Hindlimb muscle (tissue), 1 donor: ENCODE results near the gene MCF2L. TPM values are rescaled to one million over a fixed set of nuclear protein-coding genes. Genes with fewer than 3 reads are reported as not detected.
"Not testable (repeated sequence)": the region's sequence is repeated elsewhere in the genome, so short reads cannot be mapped to it uniquely, and the experiment has no call there.

Experiments used
- DNase-seq: peaks from one replicate; pipeline ENCODE4 v3.0.0-alpha.2; 2013
- polyA plus RNA-seq: library from polyadenylated mRNA; unstranded; fragments of 120-200 nt; gene quantifications from one replicate; pipeline ENCODE4 v1.2.1, GENCODE V29; 2013; ENCODE audit not compliant: insufficient read length

MCF2L gene
- polyA plus RNA-seq, 1 donor = 23.3 TPM

DNA sequence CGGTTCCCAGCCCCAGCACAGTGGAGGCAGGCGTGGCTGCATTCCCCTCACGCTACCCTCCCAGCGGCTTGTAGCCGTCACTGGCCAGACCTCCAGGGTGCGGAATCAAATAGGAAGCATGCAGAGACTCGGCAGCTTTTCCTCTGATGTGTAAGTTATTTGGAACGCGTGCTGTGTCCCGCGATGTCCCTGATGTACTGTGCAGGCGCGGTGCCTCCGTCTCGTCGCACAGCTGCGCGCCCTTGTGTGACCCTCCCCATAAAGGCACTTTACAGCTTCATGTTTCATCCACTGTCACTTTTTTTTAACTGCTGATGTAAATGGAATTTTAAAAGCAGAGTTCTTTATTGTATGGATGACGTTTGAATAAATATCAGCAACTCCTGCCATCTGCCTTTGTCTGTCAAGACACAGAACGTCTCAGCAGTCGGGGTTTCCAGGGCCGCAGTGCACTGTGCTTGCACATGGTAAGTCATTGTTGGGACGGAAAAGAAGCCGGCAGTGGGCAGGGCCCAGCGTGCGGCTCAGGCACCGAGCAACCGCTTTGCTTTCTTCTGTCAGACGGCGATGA is 129.2 kb downstream of the MCF2L start:
- peak; percentile 72 for DNase-seq

DNA sequence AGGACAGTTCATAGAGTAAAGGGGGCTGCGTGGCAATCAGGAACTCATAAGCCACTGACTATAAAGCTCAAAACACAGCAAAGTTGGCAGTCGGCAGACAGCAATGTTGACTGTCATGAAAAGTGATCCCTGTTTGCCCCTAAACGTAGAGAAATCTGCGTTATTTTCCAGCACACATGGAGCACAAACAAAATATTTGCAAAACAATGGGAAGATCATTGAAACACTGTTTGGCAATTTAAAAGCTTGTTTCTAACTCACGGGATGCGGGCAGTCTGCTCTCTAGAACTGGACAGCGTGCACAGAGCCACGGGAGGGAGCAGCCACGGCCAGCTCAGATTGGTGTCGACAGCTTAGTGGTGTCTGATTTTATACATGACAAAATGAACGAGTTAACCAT is 130.1 kb downstream of the MCF2L start:
- no peak for DNase-seq

DNA sequence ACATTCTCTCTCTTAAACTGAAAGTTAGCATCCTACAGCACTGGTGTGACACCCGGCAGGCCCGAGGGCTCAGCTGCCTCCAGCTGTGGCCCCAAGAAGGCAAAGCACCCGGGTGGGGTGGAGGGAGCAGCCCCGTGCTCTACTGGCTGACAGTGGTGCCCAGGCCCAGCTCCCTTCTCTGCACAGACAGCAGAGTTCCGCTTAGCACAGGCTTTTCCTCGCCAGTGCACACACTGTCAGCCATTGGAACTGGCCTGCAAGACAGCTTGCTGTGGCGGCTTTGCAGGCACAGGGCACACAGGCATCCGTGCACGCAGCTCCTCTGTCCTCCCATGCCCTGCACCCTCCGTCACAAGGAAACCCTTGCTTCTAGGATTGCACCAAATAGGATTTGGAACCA is 133.3 kb downstream of the MCF2L start:
- not testable (repeated sequence) for DNase-seq

DNA sequence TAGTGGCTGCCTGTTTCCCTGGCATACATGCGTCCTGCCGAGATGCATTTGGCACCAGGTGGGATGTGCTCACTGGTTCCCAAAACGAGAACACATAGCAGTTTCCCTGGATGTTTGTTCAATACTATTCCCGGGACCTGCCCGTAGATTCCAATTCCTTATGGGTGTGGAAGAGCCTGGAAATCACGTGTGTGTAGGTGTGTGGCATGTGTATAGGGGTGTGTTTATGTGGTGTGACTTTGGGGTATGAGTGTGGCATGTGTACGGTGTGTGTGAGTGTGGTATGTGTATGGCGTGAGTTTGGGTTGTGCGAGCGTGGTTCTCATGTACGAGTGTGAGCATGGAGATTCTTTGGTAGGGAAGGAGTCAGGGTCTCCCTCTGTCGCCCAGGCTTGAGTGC is 133.7 kb downstream of the MCF2L start:
- DNase-seq = no peak

DNA sequence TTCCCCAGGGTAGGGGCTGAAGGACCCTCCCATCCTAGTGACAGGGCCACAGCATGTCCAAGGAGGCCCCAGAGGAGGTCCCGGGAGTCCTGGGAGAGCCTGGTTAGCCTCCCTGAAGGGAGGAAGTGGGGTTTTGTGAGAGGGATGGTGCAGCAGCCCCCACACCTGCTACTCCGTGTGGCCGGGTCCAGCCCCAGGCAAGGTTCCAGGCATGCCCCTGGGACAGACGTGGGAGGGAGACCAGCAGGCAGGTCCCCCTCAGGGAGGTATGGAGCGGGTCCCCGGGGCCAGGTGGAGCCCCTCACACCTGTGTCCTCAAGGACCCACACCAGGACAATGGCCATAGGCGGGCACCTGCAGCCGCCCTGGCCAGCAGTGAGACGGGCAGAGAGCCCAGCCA is 134.6 kb downstream of the MCF2L start:
- no peak for DNase-seq

DNA sequence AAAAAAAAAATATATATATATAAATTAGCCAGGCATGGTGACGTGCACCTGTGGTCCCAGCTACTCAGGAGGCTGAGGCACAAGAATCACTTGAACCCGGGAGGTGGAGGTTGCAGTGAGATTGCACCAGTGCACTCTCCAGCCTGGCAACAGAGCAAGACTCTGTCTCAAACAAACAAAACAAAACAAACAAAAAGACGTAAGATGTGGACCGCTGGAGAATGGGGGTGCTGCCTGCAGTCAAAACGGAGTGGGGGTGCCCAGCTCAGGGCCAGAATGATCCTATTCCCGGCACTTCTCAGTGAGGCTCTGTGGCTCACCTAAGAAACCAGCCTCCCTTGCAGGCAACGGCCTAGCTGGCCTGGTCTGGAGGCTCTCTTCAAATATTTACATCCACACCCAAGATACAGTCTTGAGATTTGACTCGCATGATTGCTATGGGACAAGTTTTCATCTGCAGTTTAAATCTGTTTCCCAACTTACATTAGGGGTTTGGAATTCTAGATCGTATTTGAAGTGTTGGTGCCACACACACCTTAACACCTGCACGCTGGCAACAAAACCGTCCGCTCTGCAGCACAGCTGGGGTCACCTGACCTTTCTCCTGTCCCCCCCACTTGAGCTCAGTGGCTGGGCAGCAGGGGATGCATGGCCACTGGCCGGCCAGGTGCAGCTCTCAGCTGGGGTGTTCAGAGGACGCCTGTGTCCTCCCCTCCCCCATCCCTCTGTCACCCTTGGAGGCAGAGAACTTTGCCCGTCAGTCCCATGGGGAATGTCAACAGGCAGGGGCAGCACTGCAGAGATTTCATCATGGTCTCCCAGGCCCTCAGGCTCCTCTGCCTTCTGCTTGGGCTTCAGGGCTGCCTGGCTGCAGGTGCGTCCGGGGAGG is 136.3 kb downstream of the MCF2L start, which contains the start of gene F7:
TSS of gene F7 (plus strand) at position 760 of the 889 bp plus-strand sequence. CDS start at position 811, 51 bp downstream.
- no peak for DNase-seq

DNA sequence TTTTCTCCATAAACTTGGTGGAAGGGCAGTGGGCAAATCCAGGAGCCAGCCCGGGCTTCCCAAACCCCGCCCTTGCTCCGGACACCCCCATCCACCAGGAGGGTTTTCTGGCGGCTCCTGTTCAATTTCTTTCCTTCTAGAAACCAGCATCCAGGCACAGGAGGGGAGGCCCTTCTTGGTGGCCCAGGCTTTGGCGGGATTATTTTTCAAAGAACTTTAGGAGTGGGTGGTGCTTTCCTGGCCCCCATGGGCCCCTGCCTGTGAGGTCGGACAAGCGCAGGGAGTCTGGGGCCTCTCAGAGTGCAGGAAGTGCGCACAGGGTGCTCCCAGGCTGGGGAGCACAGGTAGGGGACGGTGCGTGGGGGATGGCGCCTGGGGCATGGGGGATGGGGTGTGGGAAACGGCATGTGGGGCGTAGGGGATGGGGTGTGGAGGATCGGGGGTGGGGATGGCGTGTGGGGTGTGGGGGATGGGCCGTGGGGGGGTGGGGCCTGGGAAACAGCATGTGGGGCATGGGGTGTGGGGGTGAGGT is 137.0 kb downstream of the MCF2L start:
- no peak for DNase-seq

DNA sequence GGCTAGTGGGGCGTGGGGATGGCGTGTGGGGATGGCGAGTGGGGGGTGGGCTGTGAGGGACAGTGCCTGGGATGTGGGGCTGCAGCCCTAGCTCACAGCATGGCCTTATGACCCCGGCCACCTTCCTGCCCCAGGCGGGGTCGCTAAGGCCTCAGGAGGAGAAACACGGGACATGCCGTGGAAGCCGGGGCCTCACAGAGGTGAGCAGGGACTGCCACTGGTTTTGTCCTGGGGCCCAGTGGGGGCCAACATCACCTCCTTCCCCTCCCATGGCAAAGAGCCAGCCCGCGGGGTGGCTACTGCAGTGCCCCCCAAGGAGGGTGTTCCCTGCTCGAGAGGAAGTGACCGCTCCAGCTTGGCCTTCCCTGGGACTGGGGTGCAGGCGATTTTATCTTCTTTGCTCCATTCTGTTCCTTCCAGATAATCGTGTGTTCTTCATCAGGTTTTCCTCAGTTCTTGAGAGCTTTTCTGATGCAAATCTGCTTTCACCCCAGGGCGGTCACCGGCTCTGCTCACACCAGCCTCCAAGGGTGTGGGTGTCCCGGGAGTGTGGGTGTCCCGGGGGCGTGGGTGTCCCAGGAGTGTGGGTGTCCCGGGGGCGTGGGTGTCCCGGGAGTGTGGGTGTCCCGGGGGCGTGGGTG is 137.8 kb downstream of the MCF2L start:
- no peak for DNase-seq

DNA sequence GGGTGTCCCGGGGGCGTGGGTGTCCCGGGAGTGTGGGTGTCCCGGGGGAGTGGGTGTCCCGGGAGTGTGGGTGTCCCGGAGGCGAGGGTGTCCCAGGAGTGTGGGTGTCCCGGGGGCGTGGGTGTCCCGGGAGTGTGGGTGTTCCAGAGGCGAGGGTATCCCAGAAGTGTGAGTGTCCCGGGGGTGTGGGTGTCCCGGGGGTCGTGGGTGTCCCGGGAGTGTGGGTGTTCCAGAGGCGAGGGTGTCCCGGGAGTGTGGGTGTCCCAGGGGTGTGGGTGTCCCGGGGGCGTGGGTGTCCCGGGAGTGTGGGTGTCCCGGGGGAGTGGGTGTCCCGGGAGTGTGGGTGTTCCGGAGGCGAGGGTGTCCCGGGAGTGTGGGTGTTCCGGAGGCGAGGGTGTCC is 139.5 kb downstream of the MCF2L start:
- DNase-seq = not testable (repeated sequence)

DNA sequence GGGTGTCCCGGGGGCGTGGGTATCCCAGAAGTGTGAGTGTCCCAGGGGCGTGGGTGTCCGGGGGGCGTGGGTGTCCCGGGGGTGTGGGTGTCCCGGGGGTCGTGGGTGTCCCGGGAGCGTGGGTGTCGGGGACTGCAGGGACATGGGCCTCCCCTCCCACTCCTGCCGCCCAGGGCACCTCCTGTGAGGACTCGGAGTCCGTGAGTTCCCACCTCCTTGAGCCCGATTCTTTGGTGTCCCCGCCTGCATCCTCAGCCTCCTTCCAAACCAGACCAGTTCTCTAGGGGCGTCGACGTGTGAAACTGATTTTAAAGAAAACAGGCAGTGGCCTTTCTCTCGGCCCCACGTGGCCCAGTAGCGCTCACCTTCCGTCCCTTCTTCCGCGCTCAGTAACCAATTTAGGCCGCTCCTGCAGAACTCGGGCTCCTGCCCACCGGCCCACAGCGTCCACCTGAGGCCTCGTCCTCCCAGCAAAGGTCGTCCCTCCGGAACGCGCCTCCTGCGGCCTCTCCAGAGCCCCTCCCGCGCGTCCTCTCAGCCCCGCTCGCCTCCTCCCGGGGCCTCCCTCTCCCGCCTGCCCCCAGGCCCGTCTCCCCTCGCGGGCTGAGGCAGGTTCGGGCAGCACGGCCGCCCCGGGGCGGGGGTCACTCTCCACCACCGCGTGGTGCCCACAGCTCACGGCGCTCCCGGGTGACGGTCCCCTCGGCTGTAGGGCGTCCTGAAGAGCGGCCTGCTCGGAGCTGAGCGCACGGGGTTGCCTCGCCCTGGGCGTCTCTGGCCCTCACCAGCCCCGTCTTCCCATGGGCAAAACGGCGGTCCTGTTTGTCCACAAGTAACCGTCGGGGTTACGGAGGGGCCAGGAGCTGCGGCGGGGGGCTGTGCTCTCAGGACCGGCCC is 140.4 kb downstream of the MCF2L start:
- peak; percentile 44 for DNase-seq

DNA sequence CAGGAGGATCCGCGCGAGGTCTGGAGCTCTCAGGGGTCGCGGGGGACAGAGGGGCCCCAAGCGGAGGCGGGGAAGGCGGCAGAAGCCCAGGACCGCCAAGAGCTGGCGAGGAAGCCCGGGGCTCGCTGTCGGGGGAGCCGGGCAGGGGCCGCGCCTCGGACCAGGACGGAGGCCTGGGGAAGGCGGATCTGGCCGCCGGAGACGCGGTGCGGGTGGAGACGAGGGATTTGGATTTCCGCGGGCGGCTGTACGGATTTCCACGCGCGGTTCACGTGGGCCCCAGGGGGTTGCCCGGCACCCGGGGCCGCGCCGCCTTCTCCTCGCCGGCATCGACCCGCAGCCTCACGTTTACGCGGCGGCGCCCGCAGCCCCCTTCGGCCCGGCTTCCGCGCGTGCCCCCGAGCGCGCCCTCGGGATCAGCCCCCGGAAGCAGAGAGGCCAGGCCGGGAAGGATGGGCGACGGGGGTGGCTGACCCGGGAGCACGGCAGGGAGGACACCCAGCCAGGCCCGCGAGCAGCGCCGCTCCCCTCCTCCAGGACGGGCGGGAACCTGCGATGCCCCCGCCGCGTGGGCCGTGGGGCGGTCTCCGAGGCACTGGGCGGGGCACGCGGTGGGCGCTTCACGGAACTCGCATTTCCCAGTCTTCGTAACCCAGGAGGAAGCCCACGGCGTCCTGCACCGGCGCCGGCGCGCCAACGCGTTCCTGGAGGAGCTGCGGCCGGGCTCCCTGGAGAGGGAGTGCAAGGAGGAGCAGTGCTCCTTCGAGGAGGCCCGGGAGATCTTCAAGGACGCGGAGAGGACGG is 141.2 kb downstream of the MCF2L start:
- DNase-seq = no peak

DNA sequence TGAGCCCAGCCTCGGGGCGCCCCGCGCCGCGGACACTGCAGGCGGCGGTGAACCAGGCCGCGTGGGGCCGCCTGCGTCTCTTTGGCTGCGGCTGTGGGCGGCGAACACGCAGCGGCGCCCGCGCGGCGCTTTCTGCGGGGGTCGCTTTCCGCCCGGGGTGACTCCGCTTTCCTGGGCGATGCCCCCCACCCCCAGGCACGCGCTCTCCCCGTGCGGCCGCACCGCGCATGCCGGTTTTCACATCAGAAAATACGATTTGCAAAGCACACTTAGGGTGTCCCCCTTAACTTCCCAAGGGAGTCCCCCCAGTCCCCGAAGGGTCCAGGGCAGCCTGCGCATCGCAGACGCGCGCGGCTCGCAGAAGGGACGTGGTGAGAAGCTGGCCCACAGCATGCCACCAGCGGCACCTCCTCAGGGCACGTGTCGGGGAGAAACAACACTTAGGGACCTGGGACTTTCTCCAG is 141.9 kb downstream of the MCF2L start:
- DNase-seq = no peak

DNA sequence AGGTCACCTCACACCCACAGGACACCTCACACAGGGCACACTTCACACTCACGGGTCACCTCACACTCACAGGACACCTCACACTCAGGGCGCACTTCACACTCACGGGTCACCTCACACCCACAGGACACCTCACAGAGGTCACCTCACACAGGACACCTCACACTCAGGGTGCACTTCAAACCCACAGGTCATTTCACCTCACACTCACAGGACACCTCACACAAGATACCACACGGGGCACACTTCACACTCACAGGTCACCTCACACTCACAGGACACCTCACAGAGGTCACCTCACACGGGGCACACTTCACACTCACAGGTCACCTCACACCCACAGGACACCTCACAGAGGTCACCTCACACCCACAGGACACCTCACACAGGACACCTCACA is 142.8 kb downstream of the MCF2L start:
- not testable (repeated sequence) for DNase-seq

DNA sequence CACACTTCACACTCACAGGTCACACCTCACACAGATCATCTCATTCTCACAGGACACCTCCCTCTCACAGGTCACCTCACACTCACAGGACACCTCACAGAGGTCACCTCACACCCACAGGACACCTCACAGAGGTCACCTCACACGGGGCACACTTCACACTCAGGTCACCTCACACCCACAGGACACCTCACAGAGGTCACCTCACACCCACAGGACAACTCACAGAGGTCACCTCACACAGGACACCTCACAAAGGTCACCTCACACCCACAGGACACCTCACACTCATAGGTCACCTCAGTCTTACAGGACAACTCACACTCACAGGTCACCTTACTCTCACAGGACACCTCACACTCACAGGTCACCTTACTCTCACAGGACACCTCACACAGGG is 143.5 kb downstream of the MCF2L start:
- DNase-seq = not testable (repeated sequence)

DNA sequence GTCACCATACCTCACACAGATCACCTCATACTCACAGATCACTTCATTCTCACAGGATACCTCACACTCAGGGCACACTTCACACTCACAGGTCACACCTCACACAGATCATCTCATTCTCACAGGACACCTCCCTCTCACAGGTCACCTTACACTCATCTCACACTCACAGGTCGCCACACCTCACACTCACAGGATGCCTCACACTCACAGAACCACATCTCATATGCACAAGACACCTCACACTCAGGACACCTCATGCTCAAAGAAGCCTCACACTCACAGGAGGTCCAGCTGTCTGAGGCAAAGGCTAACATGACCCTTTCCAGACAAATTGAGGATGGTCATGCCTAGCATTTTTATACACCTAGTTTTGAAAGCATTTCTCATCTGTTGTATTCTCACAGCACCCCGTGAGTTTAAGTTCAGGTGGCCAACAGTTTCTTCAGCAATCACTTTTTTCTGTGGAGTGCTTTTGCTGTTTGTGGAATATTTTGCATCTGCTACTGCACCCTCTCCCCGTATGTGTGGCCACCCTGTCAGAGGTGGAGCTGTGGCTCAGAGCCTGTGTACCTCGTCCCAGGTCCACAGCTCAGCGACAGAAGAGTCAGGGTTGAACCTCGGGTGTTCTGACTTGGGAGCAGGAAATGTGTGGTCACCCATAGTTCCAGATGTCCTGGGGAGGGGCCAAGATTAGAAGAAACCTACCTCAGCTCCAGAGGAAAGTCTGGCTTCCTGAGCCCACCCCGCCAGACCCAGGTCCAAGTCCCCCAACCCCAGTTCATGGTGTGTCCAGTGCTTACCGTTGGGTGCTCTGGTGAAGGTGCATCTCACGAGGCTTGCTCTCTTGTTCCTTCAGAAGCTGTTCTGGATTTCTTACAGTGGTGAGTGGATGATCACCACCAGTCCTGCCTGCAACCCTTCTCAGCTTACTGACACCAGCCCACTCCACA is 144.2 kb downstream of the MCF2L start:
- DNase-seq = no peak

DNA sequence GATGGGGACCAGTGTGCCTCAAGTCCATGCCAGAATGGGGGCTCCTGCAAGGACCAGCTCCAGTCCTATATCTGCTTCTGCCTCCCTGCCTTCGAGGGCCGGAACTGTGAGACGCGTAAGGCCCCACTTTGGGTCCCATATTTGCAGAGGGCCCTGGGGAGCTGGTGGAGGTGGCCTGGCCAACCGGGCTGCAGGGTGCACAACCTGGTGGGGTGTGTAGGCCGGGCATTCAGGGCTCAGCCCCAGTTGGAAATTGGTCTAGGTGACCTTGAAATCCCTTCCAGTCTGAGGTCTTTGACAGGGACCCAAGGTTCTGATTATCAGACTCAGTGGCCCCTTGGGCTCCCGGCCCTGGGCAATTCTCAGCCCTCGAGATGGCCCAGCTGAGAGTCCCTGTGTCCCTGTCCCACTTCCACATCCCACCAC is 144.8 kb downstream of the MCF2L start:
- DNase-seq = no peak

DNA sequence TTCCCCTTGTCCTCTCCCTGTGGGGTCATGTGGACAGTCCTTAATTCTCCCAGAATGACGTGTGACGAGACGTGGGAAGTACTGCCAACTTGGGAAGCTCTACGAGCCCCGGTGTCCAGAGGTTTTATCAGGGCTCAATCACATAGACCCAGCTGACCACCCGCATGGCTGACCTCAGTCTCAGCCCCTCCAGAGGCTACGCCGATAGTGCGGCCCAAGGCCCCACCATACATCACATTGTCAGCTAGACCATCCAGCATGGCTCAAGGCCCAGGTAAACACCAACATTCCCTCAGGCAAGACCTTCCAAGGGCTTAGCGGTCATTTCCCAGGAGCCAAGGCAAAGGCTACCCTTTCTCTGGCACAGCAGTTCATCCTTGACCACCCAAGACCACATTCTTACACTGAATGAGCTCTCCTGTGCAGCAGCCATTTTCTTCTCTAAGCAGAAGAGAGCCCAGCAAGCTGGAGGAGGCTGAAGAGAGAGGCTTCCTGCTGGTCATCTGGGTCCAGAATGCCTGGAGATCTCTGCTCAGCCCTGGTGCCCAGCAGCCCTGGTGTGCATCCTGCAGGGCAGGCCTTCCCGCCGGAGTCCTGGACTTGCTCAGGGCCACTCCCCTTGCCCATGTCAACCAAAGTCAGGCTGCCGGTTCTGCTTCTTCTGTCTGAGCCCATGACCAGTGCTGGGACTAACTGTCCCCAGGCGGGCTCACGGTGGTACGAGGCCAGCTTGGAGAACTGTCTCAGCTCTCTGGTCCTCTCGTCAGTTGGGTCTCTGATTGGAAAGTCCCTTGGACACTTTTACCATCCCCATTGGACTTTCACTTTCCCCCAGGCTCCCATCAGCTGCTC is 145.7 kb downstream of the MCF2L start:
- DNase-seq = no peak

DNA sequence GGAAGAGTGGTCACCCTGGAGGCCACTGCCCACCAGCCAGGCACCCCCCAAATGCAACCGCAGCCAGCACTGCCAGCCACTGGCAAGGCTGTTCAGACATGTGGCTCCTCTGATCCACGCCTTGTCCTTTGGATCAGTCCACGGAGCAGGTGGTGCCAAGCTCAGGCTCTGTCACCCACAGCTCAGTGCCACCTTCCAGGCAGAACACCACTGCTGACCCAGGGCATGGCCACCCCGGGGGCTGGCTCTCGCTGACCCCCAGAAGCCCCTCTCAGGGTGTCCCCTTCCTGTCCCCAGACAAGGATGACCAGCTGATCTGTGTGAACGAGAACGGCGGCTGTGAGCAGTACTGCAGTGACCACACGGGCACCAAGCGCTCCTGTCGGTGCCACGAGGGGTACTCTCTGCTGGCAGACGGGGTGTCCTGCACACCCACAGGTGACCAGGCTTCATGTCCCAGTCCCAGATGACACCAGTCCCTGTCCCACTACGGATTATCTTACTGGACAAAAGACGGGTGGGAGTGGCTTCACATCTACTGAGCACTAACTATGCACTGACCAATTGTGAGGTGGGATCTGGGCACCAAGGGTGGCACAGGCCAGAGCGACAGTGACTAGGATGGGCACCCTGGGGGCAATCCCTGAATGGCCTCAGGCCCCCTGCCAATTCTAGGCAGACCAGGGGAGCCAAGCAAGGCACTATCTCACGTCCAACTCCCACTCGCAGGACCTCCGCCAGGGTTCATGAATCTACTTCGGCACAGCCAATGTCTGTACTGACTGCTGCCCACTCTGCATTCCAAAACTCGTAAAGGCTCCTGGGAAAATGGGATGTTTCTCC is 146.6 kb downstream of the MCF2L start:
- no peak for DNase-seq
